Natural killer cell (primary cell): ENCODE data around the gene EEA1. TPM values are rescaled to one million over a fixed set of nuclear protein-coding genes. Genes with fewer than 3 reads are reported as not detected.

ENCODE experiments used
- ATAC-seq, 3 donors: fragments of 150-1000 bp in 2 of 3; fragments of 200-7000 bp in 1 of 3; cut with Tn5 transposase; 1 replicate in 1 of 3; 2 replicates in 2 of 3; pipeline ENCODE4 v1.10.0; 2021; ENCODE audit warnings: mild to moderate bottlenecking in 2 of 3, moderate library complexity in 2 of 3
- DNase-seq, 2 donors: peaks; one replicate each; pipeline versions ENCODE4 v3.0.0 to v3.0.0-alpha.2; 2013 to 2021; ENCODE audit warnings: mixed read lengths in 1 of 2
- H3K27ac ChIP-seq: one replicate; pipeline ENCODE4 v1.5.1; 2013; ENCODE audit warnings: mild to moderate bottlenecking, low read length
- H3K27me3 ChIP-seq: one replicate; pipeline ENCODE4 v1.6.1; 2013; ENCODE audit warnings: low read length; ENCODE audit not compliant: control insufficient read depth, insufficient read depth
- H3K36me3 ChIP-seq: one replicate; pipeline ENCODE4 v1.6.1; 2013; ENCODE audit warnings: low read length; ENCODE audit not compliant: control insufficient read depth, insufficient read depth
- H3K4me1 ChIP-seq: one replicate; pipeline ENCODE4 v1.6.1; 2013; ENCODE audit warnings: low read length; ENCODE audit not compliant: control insufficient read depth, insufficient read depth
- H3K4me3 ChIP-seq: one replicate; pipeline ENCODE4 v1.5.1; 2013; ENCODE audit warnings: low read length
- H3K9me3 ChIP-seq: one replicate; pipeline ENCODE4 v1.6.1; 2013; ENCODE audit warnings: low read length; ENCODE audit not compliant: control insufficient read depth, insufficient read depth
- H3K27ac Mint-ChIP-seq, 2 donors: one replicate each; pipeline ENCODE4 v1.8.0; 2022; ENCODE audit warnings: mild to moderate bottlenecking in 2 of 2, mixed read lengths in 2 of 2, moderate library complexity in 1 of 2
- H3K27me3 Mint-ChIP-seq, 2 donors: one replicate each; pipeline ENCODE4 v1.8.0; 2022; ENCODE audit warnings: low read depth in 2 of 2, mixed read lengths in 2 of 2
- H3K36me3 Mint-ChIP-seq: one replicate; pipeline ENCODE4 v1.8.0; 2022; ENCODE audit warnings: mixed read lengths
- H3K4me1 Mint-ChIP-seq, 2 donors: one replicate each; pipeline ENCODE4 v1.8.0; 2022; ENCODE audit warnings: mixed read lengths in 2 of 2
- H3K4me3 Mint-ChIP-seq: one replicate; pipeline ENCODE4 v1.8.0; 2022; ENCODE audit warnings: mild to moderate bottlenecking, moderate library complexity, mixed read lengths
- H3K9me3 Mint-ChIP-seq, 2 donors: one replicate each; pipeline ENCODE4 v1.8.0; 2022; ENCODE audit warnings: mixed read lengths in 2 of 2
- WGBS: methylation state at CpG from one replicate; pipeline ENCODE4 v1.1.7; 2013; ENCODE audit warnings: missing lambda C conversion rate; ENCODE audit not compliant: insufficient coverage; 5-methylcytosine and 5-hydroxymethylcytosine counted together
- intact Hi-C: fragments of 100-400 bp; cut with micrococcal nuclease; formaldehyde crosslinking; loops from one replicate; pipeline ENCODE4 v1.14.2; 2022
- total RNA-seq, 4 donors: library from RNA; stranded (reverse); fragments of 120-200 nt in 1 of 4; gene quantifications; one replicate each; pipeline versions ENCODE4 v1.2.3 to v1.2.4, GENCODE V29; 2013 to 2022
- TF ChIP-seq, protein P1 (sequence below): fragments of 200-600 bp; IDR thresholded peaks from one replicate; pipeline ENCODE4 v1.8.0; 2022; ENCODE audit warnings: antibody characterized with exemption

The EEA1 gene
- total RNA-seq, 3 donors from 2014 or later (not counting 1 experiment from before 2014, with no cell fraction given): 15.0 to 20.0 (median 15.0) TPM

DNA sequence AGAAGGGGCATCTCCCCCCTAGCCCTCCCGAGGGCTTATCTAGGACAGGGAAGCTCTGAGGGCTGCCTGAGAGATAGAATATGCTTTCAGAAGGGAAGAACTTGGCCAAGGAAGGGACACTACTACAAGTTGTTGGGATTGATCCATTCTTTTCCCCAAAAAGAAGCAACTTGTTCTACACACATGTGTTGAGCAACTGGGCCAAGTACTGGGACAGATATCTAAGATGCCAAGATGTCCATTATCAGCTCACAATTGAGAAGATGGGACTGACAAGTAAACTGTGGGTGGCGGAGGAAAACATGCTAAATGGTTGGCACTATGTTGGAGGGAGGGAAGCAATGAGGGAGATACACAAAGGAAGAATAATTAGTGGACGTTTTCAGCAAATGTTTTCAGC lies 195.4 kb downstream of the EEA1 start:
- H3K27ac Mint-ChIP-seq: no peak overlapping the region
- peaks cover 4 to 13% of the 10 kb centered on the region in 2 donors for H3K27me3 Mint-ChIP-seq
- H3K4me3 ChIP-seq: no peak overlapping the region
- DNase-seq: no peak
- H3K36me3 ChIP-seq: no peaks in the 10 kb centered on the region
- intact Hi-C loops: no loop called here
- WGBS: 78% methylated on average over 3 of the region's 3 CpGs
- H3K36me3 Mint-ChIP-seq: no peaks in the 10 kb centered on the region
- H3K4me1 ChIP-seq: no peaks in the 10 kb centered on the region
- TF ChIP-seq, protein P1, sequence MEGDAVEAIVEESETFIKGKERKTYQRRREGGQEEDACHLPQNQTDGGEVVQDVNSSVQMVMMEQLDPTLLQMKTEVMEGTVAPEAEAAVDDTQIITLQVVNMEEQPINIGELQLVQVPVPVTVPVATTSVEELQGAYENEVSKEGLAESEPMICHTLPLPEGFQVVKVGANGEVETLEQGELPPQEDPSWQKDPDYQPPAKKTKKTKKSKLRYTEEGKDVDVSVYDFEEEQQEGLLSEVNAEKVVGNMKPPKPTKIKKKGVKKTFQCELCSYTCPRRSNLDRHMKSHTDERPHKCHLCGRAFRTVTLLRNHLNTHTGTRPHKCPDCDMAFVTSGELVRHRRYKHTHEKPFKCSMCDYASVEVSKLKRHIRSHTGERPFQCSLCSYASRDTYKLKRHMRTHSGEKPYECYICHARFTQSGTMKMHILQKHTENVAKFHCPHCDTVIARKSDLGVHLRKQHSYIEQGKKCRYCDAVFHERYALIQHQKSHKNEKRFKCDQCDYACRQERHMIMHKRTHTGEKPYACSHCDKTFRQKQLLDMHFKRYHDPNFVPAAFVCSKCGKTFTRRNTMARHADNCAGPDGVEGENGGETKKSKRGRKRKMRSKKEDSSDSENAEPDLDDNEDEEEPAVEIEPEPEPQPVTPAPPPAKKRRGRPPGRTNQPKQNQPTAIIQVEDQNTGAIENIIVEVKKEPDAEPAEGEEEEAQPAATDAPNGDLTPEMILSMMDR: no peak
- H3K4me3 Mint-ChIP-seq: no peak overlapping the region
- H3K9me3 ChIP-seq: no peaks in the 10 kb centered on the region
- H3K9me3 Mint-ChIP-seq: no peaks in the 10 kb centered on the region
- no peak overlapping the region for H3K27ac ChIP-seq
- no peaks in the 10 kb centered on the region for H3K27me3 ChIP-seq
- no peak for ATAC-seq
- H3K4me1 Mint-ChIP-seq: no peaks in the 10 kb centered on the region

DNA sequence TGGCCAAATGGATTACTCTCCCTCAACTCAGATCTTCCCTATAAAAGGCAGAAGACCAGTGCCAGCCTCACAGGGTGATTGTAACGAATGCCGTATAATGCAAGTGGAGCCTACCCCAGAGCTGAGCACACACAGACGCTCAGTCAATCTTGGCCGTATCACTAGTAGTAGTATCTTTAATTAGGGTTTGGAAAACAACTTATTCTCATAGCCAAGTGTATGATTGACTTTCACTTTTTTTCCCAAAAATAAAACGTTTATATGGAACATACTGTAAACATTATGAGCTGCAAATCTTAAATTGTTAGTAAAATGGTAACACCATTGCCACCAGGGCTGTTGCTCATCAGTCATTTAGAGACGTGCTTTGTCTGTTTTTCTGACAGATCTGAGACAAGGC lies 195.9 kb downstream of the EEA1 start:
- Mint-ChIP-seq H3K27ac (no peak overlapping the region), H3K27me3 (peaks cover 4 to 13% of the 10 kb centered on the region in 2 donors), H3K4me3 (no peak overlapping the region), H3K9me3 (no peaks in the 10 kb centered on the region), H3K4me1 (no peaks in the 10 kb centered on the region), H3K36me3 (no peaks in the 10 kb centered on the region)
- Histone ChIP-seq H3K4me1 (no peaks in the 10 kb centered on the region), H3K9me3 (no peaks in the 10 kb centered on the region), H3K27ac (no peak overlapping the region), H3K36me3 (no peaks in the 10 kb centered on the region), H3K4me3 (no peak overlapping the region), H3K27me3 (no peaks in the 10 kb centered on the region)
- DNase-seq (no peak), ATAC-seq (no peak)
- WGBS: 96% methylated on average over 4 of the region's 6 CpGs
- intact Hi-C loops: no loop called here
- TF ChIP-seq, protein P1: no peak

DNA sequence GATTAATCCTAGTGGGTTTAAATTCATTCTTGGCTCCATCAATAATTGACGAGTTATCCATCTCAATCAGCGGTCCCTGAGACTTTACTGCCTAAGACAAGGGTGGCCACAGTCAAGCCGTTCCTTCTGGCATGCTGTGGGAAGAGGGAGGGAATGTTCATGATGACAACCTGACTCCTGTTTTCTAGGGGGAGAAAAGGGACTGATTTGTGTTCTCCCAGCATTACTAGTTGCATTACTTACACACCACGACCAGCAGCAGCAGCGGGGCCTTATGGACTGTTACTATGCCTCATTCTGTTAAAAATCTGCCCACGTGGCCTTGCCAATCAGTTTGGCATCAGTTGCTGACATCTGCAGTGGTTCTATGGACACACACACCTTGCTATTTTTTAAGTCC lies 196.4 kb downstream of the EEA1 start:
- DNase-seq (no peak), ATAC-seq (no peak)
- Histone ChIP-seq H3K27me3 (no peaks in the 10 kb centered on the region), H3K27ac (no peak overlapping the region), H3K4me3 (no peak overlapping the region), H3K4me1 (no peaks in the 10 kb centered on the region), H3K9me3 (no peaks in the 10 kb centered on the region), H3K36me3 (no peaks in the 10 kb centered on the region)
- Mint-ChIP-seq H3K27me3 (peaks cover 4 to 13% of the 10 kb centered on the region in 2 donors), H3K4me1 (no peaks in the 10 kb centered on the region), H3K36me3 (no peaks in the 10 kb centered on the region), H3K4me3 (no peak overlapping the region), H3K27ac (no peak overlapping the region), H3K9me3 (no peaks in the 10 kb centered on the region)
- intact Hi-C loops: no loop called here
- TF ChIP-seq, protein P1: no peak
- 92% methylated on average over 6 of the region's 6 CpGs for WGBS

DNA sequence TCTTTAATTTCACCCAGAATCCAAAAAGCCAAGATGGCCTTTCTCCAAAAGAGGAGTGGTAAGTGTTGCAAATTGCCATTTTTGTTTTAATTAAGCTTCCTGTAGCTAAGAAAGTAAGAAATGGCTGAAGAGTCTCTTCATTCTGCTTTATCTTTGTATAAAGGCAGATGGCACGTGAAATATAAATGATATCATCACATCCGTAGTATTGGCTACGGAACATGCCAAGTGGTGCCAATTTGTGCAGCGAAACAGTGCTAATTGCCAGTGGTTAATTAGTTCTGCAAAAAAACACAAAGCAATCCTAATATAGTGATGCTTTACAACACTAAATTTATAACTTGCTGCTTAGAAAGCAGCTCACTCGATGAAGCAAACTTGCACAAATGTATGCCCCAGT lies 196.9 kb downstream of the EEA1 start:
- H3K36me3 Mint-ChIP-seq: no peaks in the 10 kb centered on the region
- no peak overlapping the region for H3K27ac ChIP-seq
- DNase-seq (no peak), ATAC-seq (no peak)
- H3K36me3 ChIP-seq: no peaks in the 10 kb centered on the region
- TF ChIP-seq, protein P1: no peak
- no peaks in the 10 kb centered on the region for H3K9me3 ChIP-seq
- peaks cover 4 to 13% of the 10 kb centered on the region in 2 donors for H3K27me3 Mint-ChIP-seq
- intact Hi-C loops: no loop called here
- no peaks in the 10 kb centered on the region for H3K4me1 ChIP-seq
- WGBS: 98% methylated on average over 5 of the region's 5 CpGs
- no peaks in the 10 kb centered on the region for H3K9me3 Mint-ChIP-seq
- no peak overlapping the region for H3K27ac Mint-ChIP-seq
- no peak overlapping the region for H3K4me3 ChIP-seq
- no peaks in the 10 kb centered on the region for H3K27me3 ChIP-seq
- H3K4me3 Mint-ChIP-seq: no peak overlapping the region
- no peaks in the 10 kb centered on the region for H3K4me1 Mint-ChIP-seq
